Measurements from ENCODE around the gene HOXA11. TPM values are rescaled to one million over a fixed set of nuclear protein-coding genes. Genes with fewer than 3 reads are reported as not detected.

Gene HOXA11
- 15.3 and 18.9 TPM in 2 replicates for total RNA-seq

GRCh38 chr7:27185013-27185853 is at the start of gene HOXA11:
Gene HOXA11, minus strand, starts transcription at chr7:27185232. Its CDS starts 88 bp downstream, at chr7:27185144.

GRCh38 chr7:27199849-27200760 is 15.1 kb upstream of the HOXA11 start, which contains the start of gene HOXA13:
Gene HOXA13, minus strand, starts transcription at chr7:27200091. Its CDS starts 14 bp downstream, at chr7:27200077.

GRCh38 chr7:27173956-27174873 is 10.8 kb downstream of the HOXA11 start, which contains the start of gene HOXA10:
Gene HOXA10, minus strand, starts transcription at chr7:27174320. Its CDS starts 14 bp downstream, at chr7:27174306.

GRCh38 chr7:27165089-27165995 is 19.7 kb downstream of the HOXA11 start, which contains the start of gene HOXA9:
Gene HOXA9, minus strand, starts transcription at chr7:27165537. Its CDS starts 80 bp downstream, at chr7:27165457.

GRCh38 chr7:27156508-27156898 is 28.5 kb downstream of the HOXA11 start, which contains the start of gene HOXA7:
Gene HOXA7, minus strand, starts transcription at chr7:27156675. Its CDS starts 130 bp downstream, at chr7:27156545.

GRCh38 chr7:27151931-27152815 is 32.9 kb downstream of the HOXA11 start, which contains the start of gene HOXA3:
Gene HOXA3, minus strand, starts transcription at chr7:27152583. Its CDS starts 41,943 bp downstream, at chr7:27110640.

GRCh38 chr7:27147199-27148030 is 37.6 kb downstream of the HOXA11 start, which contains the start of gene HOXA6:
Gene HOXA6, minus strand, starts transcription at chr7:27147774. Its CDS starts 25 bp downstream, at chr7:27147749.

GRCh38 chr7:27143023-27143949 is 41.7 kb downstream of the HOXA11 start, which contains the start of gene HOXA5:
Gene HOXA5, minus strand, starts transcription at chr7:27143681. Its CDS starts 74 bp downstream, at chr7:27143607.

Small RNA genes within 50 kb of the gene (small RNA-seq; reads per million reads assigned to genes)
- not detected for gene AC004080.5
- gene RF02140, result not detected
- not detected for gene RF02141

Other genes with a start within 250 kb of the HOXA11 start
- 0.54 and 0.65 TPM in 2 replicates for gene HOXA1, start 89.2 kb downstream of the HOXA11 start, total RNA-seq
- gene HOXA2, start 82.5 kb downstream of the HOXA11 start, total RNA-seq, result 0.76 and 1.6 TPM in 2 replicates
- gene HOXA4, start 54.5 kb downstream of the HOXA11 start, total RNA-seq, result 1.7 and 2.4 TPM in 2 replicates
- gene HOXA5, start 41.6 kb downstream of the HOXA11 start, total RNA-seq, result 6.7 and 8.1 TPM in 2 replicates
- gene HOXA6, start 37.5 kb downstream of the HOXA11 start, total RNA-seq, result 8.3 and 8.8 TPM in 2 replicates
- 8.1 and 9.4 TPM in 2 replicates for gene HOXA3, start 32.6 kb downstream of the HOXA11 start, total RNA-seq
- gene HOXA7, start 28.6 kb downstream of the HOXA11 start, total RNA-seq, result 3.6 and 5.0 TPM in 2 replicates
- 20.8 and 29.9 TPM in 2 replicates for gene HOXA9, start 19.7 kb downstream of the HOXA11 start, total RNA-seq
- gene HOXA10, start 10.9 kb downstream of the HOXA11 start, total RNA-seq, result 30.6 and 44.3 TPM in 2 replicates
- 8.6 and 11.1 TPM in 2 replicates for gene HOXA13, start 14.9 kb upstream of the HOXA11 start, total RNA-seq
- gene EVX1, start 57.6 kb upstream of the HOXA11 start, total RNA-seq, result not detected in 2 replicates

Data from articular chondrocyte of knee joint (primary cell).